RWPE1 (cell line): Measurements from ENCODE around the gene CRYBA4.
A peak's percentile ranks its signal among the peaks of the same experiment; 100 is the strongest.

Source experiments
- CTCF ChIA-PET: fragments of 350-600 bp; sonication (Branson Sonifier 250); formaldehyde crosslinking; extraction: SDS; loops from one replicate; lab custom pipeline; 2021; lab: Yijun Ruan, JAX
- POLR2A ChIA-PET: fragments of 400-600 bp; formaldehyde crosslinking; extraction: SDS; loops from one replicate; lab custom pipeline; 2020; ENCODE audit warnings: antibody characterized with exemption; ENCODE audit not compliant: low non-redundant PET; lab: Yijun Ruan, JAX
- DNase-seq: peaks from one replicate; pipeline ENCODE4 v3.0.0; 2012; ENCODE audit warnings: low spot score
- H3K27ac ChIP-seq: fragments of 450-650 bp; 2 replicates; pipeline ENCODE4 v1.5.1; 2017
- TF ChIP-seq, protein P1 (sequence below): fragments of 450-650 bp; conservative IDR thresholded peaks from 2 replicates; pipeline ENCODE4 v1.5.1; 2017; ENCODE audit warnings: low read depth, mild to moderate bottlenecking

The CRYBA4 gene

DNA sequence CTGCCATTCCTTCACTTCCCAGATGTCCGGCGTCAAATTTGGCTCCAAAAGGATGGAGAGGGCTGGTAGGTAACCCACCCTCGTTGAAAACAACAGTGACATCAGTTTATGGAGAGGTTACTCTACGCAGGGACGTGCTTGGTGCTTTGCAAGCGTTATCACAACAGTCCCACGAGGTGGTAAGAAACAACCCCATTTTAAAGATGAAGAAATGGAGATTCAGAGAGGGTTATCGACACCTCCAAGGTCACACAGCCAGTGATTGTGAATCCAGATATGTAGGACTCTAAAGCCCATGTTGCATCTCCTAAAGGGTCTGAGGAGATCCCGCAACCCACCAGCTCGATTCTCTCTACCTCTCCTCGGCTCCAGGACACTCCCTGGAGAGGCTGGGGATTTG lies 36.4 kb downstream of the CRYBA4 start:
- TF ChIP-seq, protein P1, sequence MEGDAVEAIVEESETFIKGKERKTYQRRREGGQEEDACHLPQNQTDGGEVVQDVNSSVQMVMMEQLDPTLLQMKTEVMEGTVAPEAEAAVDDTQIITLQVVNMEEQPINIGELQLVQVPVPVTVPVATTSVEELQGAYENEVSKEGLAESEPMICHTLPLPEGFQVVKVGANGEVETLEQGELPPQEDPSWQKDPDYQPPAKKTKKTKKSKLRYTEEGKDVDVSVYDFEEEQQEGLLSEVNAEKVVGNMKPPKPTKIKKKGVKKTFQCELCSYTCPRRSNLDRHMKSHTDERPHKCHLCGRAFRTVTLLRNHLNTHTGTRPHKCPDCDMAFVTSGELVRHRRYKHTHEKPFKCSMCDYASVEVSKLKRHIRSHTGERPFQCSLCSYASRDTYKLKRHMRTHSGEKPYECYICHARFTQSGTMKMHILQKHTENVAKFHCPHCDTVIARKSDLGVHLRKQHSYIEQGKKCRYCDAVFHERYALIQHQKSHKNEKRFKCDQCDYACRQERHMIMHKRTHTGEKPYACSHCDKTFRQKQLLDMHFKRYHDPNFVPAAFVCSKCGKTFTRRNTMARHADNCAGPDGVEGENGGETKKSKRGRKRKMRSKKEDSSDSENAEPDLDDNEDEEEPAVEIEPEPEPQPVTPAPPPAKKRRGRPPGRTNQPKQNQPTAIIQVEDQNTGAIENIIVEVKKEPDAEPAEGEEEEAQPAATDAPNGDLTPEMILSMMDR = no peak
- CTCF ChIA-PET = no interaction called here
- DNase-seq = no peak

DNA sequence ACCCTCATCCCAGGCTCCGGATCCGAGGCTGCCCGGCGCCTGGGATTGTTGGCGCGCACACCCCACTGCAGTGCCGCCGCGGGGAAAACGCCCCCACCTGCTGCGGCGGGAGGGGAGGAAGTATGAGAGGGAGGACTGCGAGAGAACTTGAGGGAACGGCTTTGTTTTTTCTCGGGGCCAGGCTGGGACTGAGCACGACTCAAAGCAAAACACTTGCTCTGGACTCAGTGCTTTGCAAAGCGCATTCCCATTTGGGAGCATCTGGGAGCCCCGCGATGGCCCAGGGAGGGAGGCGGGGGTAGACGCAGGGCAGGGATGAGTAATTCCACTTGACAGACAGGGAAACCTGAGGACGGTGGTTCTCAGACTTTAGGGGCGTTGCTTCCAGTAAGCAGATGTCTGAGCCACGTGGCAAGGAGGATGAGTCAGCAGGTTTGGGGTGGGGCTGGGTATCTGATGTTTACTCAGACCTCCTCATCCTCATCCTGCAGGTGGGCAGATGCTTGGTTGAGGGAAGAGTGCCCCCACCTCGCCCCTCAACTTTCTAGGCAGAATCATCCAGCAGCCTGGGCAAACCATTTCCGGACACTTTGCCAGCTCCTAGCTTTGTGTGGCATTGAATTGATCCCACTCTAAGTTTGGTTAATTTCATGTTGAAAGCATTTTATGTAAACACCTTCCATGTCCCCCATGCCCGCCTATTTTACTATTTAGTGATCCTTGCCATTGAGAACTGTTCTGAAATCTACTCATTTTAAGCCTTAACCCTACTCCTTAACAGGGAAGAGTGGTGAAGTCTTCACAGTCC lies 37.1 kb downstream of the CRYBA4 start:
- POLR2A ChIA-PET = no interaction called here
- TF ChIP-seq, protein P1 = no peak
- peak overlapping the region; percentile 65 for H3K27ac ChIP-seq
- DNase-seq = peak; percentile 88
- CTCF ChIA-PET = no interaction called here

More for the DNA sequence above, 36.4 kb downstream of the CRYBA4 start:
- POLR2A ChIA-PET = no interaction called here
- H3K27ac ChIP-seq = peak overlapping the region; percentile 65

DNA sequence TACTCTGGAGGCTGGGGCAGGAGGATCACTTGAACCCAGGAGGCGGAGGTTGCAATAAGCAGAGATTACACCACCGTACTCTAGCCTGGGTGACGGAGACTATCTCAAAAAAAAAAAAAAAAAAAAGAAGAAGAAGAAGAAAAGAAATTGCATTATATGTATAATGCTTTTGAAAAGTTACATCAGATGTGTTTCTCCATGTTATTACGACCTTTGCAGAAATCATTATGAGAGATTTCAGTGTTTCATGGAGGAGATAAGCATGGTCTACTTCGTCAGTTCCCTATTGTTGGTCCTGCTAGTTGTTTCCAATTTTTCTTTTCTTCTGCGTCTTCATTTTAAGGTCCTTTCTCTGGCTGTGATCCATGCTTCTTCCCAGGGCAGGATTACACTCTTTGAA lies 38.6 kb downstream of the CRYBA4 start:
- no peak for DNase-seq
- CTCF ChIA-PET = no interaction called here
- TF ChIP-seq, protein P1 = no peak
- H3K27ac ChIP-seq = no peak overlapping the region
- POLR2A ChIA-PET = no interaction called here

DNA sequence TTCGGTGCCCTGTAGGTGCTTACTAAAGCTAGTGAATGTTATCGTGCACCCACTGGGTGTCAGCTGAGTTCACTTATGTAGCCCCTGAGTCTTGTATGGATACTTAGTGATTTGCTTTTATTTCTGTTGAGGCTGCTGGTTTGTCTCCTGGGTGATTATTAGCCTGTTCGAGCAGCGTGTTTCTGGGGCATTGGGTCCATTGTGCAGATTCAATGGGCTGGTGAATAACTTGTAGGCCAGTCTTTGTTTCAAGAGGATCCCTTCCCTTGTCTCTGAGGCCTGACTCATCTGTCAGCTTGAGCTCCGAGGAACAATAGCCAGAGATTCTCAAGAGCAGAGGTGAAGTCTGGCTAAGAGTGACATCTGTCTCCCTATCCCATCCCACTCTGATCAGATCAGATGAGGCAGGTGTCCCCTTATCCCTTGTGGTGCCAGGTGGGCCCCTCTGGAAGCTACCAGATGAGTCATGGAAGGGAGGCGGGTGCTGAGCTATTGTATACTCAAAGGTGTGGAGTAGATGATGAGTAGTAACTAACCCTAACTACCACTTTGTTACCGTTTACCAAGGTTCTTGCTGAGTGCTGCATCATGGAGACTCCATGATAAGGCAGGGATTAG lies 39.3 kb downstream of the CRYBA4 start:
- ChIA-PET CTCF (no interaction called here), POLR2A (interaction anchor here (0.7 kb wide), 1 partner anchor 10 kb away, joined by 3 read pairs; no protein-coding TSS in a partner anchor)
- TF ChIP-seq, protein P1 = no peak
- H3K27ac ChIP-seq = no peak overlapping the region
- no peak for DNase-seq

DNA sequence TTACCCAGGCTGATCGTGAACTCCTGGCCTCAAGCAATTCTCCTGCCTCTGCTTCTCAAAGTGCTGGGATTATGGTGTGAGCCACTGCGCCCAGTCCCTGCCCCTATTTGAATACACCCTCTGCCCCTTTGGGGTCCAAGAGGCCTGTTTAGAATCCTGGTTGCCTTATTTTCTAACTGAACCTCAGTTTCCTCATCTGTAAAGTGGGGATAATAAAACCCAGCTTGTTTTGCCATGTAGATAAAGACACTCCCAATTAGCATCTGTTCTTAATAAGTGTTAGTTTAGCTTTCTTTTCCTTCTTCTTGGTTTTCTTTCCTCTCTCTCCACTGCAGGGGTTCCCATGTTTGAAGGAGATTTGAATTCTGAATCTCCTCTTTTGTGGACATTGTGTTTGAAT lies 40.4 kb downstream of the CRYBA4 start:
- TF ChIP-seq, protein P1 = no peak
- ChIA-PET CTCF (interaction anchor here (0.6 kb wide), 1 partner anchor 142 kb away, joined by 3 read pairs; no protein-coding TSS in a partner anchor), POLR2A (no interaction called here)
- no peak for DNase-seq
- H3K27ac ChIP-seq = no peak overlapping the region

DNA sequence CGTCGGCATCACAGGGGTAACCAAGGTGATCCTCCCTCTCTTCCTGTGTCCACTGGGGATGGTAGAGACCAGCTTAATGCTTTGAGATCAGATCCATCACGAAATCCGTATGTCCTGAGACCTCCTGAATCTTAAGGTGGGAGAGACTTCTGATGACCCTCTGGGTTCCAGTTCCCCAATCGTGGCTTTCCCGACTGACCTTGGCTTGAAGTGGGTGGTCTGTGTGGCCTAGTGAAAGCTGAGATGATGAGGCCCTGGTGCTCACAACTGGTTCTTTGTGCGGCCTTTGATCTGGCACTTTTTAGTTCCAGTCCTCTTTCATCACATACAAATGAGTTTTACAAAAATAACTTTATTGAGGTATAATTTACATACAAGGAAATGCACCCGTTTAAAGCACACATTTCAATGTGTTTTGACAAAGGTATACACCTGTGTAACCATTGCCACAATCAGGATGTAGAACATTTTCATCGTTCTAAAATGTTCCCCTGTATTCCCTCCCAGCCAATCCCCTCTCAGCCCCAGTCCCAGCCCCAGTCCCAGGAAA lies 41.7 kb downstream of the CRYBA4 start:
- ChIA-PET CTCF (no interaction called here), POLR2A (no interaction called here)
- H3K27ac ChIP-seq = no peak overlapping the region
- TF ChIP-seq, protein P1 = no peak
- no peak for DNase-seq
